Endothelial cell of umbilical vein (primary cell): Measurements from ENCODE around the gene VGLL4. TPM values are rescaled to one million over a fixed set of nuclear protein-coding genes. Genes with fewer than 3 reads are reported as not detected.
A peak's percentile ranks its signal among the peaks of the same experiment; 100 is the strongest.

Experiments
- BruUV-seq: library from RNA; stranded (reverse); fragments of 400-500 nt; replicated peaks from 2 replicates; lab custom pipeline; 2021; lab: Mats Ljungman, UMichigan
- CTCF ChIA-PET: fragments of 300-600, 350-600 bp; sonication (Branson Sonifier 250); formaldehyde crosslinking; loops from one replicate; lab custom pipeline; 2021; ENCODE audit warnings: antibody characterized with exemption, inconsistent platforms; lab: Charles Lee
- POLR2A ChIA-PET: fragments of 300-600, 350-600 bp; sonication (Branson Sonifier 250); formaldehyde crosslinking; loops from one replicate; lab custom pipeline; 2021; ENCODE audit warnings: antibody characterized with exemption, inconsistent platforms; lab: Charles Lee
- DNase-seq: peaks from one replicate; pipeline ENCODE4 v3.0.0-alpha.2; 2011; ENCODE audit warnings: low read depth, low spot score
- FAIRE-seq: peaks from 2 replicates; lab custom pipeline; 2011; peaks lifted over from hg19 to GRCh38; lab: Jason Lieb, UNC
- H2AFZ ChIP-seq: 2 replicates; pipeline ENCODE4 v1.6.0; 2012; ENCODE audit warnings: low read depth, low read length, control low read depth, inconsistent platforms
- H3K27ac ChIP-seq: 2 replicates; pipeline ENCODE4 v1.5.1; 2011; ENCODE audit warnings: low read depth, mild to moderate bottlenecking, control low read depth, low read length, moderate library complexity; ENCODE audit not compliant: insufficient read depth
- H3K27me3 ChIP-seq, 2 experiments: 2 replicates each; pipeline versions ENCODE4 v1.6.0 to v1.6.1; 2011; ENCODE audit warnings: low read length in 2 of 2, mixed read lengths in 1 of 2; ENCODE audit not compliant: control insufficient read depth in 2 of 2, insufficient read depth in 2 of 2
- H3K36me3 ChIP-seq, 2 experiments: 2 replicates in 1 of 2; 3 replicates in 1 of 2; pipeline ENCODE4 v1.5.1; 2011; ENCODE audit warnings: low read length in 2 of 2, mild to moderate bottlenecking in 1 of 2, moderate library complexity in 1 of 2; ENCODE audit not compliant: control insufficient read depth in 2 of 2, insufficient read depth in 2 of 2; ENCODE audit errors: extremely low read depth in 1 of 2
- H3K4me1 ChIP-seq: 3 replicates; pipeline ENCODE4 v1.5.1; 2011; ENCODE audit warnings: mild to moderate bottlenecking, low read length; ENCODE audit not compliant: control insufficient read depth, insufficient read depth; ENCODE audit errors: extremely low read depth
- H3K4me2 ChIP-seq: 2 replicates; pipeline ENCODE4 v1.6.1; 2011; ENCODE audit warnings: low read length, control low read depth, mixed read lengths; ENCODE audit not compliant: insufficient read depth
- H3K4me3 ChIP-seq, 3 experiments: fragments of 200-600 bp in 1 of 3; sonication (generic), shearing (Covaris generic) in 1 of 3; replicated peaks in 1 of 3; 2 replicates each; pipeline ENCODE4 v1.5.1; 2011 to 2016; ENCODE audit warnings: control low read depth in 3 of 3, low read length in 3 of 3, mild to moderate bottlenecking in 2 of 3, inconsistent platforms in 1 of 3, low read depth in 1 of 3, moderate library complexity in 1 of 3; ENCODE audit not compliant: insufficient read depth in 1 of 3
- H3K79me2 ChIP-seq: 2 replicates; pipeline ENCODE4 v1.6.0; 2012; ENCODE audit warnings: low read length, inconsistent platforms; ENCODE audit not compliant: control insufficient read depth, insufficient read depth
- H3K9ac ChIP-seq: replicated peaks from 2 replicates; pipeline ENCODE3; 2011; ENCODE audit warnings: low read length, control low read depth; ENCODE audit not compliant: insufficient read depth; ENCODE audit errors: extremely low read depth
- H3K9me1 ChIP-seq: replicated peaks from 3 replicates; pipeline ENCODE4 v1.6.0; 2011; ENCODE audit warnings: mild to moderate bottlenecking, low read length; ENCODE audit not compliant: control insufficient read depth, insufficient read depth; ENCODE audit errors: extremely low read depth
- H3K9me3 ChIP-seq: replicated peaks from 2 replicates; pipeline ENCODE4 v1.5.1; 2012; ENCODE audit warnings: low read length, inconsistent platforms; ENCODE audit not compliant: control insufficient read depth, insufficient read depth
- H4K20me1 ChIP-seq: replicated peaks from 2 replicates; pipeline ENCODE3; 2011; ENCODE audit warnings: mild to moderate bottlenecking, low read length; ENCODE audit not compliant: control insufficient read depth, insufficient read depth; ENCODE audit errors: extremely low read depth
- EZH2 ChIP-seq: IDR thresholded peaks from 2 replicates; pipeline ENCODE4 v1.6.1; 2012; ENCODE audit warnings: borderline replicate concordance, low read depth, mild to moderate bottlenecking, moderate library complexity, low read length, inconsistent platforms; ENCODE audit not compliant: severe bottlenecking
- FOS ChIP-seq: IDR thresholded peaks from 2 replicates; pipeline ENCODE4 v1.6.1; 2011; ENCODE audit warnings: mild to moderate bottlenecking, low read length, moderate library complexity, borderline replicate concordance; ENCODE audit not compliant: insufficient read depth
- GATA2 ChIP-seq: IDR thresholded peaks from 2 replicates; pipeline ENCODE4 v1.7.0; 2011; ENCODE audit warnings: low read depth, mild to moderate bottlenecking, moderate library complexity, mixed read lengths, low read length; ENCODE audit not compliant: insufficient read length, insufficient read depth
- JUN ChIP-seq: IDR thresholded peaks from 2 replicates; pipeline ENCODE4 v1.6.1; 2011; ENCODE audit warnings: borderline replicate concordance, low read depth; ENCODE audit not compliant: insufficient read length, insufficient read depth
- MYC ChIP-seq: IDR thresholded peaks from one replicate; pipeline ENCODE4 v1.6.1; 2011; ENCODE audit warnings: mild to moderate bottlenecking, low read depth, low read length
- POLR2A ChIP-seq: IDR thresholded peaks from 2 replicates; pipeline ENCODE4 v1.6.1; 2012; ENCODE audit warnings: low read depth, mild to moderate bottlenecking, control low read depth, low read length
- POLR2AphosphoS5 ChIP-seq: IDR thresholded peaks from 2 replicates; pipeline ENCODE4 v1.6.1; 2012; ENCODE audit warnings: low read depth, mild to moderate bottlenecking, control low read depth, low read length, moderate library complexity; ENCODE audit not compliant: insufficient read depth
- dilution Hi-C: fragments of 300-500 bp; cut with MboI; formaldehyde crosslinking; loops from one replicate; pipeline ENCODE4 v1.15.0; 2019; ENCODE audit warnings: low sequenced_read_pairs; ENCODE audit not compliant: extremely low pct_ligation_motif_present
- intact Hi-C: fragments of 100-400 bp; cut with micrococcal nuclease; formaldehyde crosslinking; loops from one replicate; pipeline ENCODE4 v1.10.0; 2022
- polyA plus RNA-seq, 4 experiments: library from polyadenylated mRNA; depleted of rRNA in 3 of 4; stranded (reverse) in 3 of 4; unstranded in 1 of 4; fragments of >200 nt; gene quantifications; 2 replicates each; pipeline versions ENCODE4 v1.2.1 to v1.2.3, GENCODE V29; 2011 to 2012; ENCODE audit warnings: missing spikeins in 1 of 4
- total RNA-seq: library from RNA; stranded (reverse); gene quantifications from 2 replicates; pipeline ENCODE4 v1.2.3, GENCODE V29; 2021
- TF ChIP-seq, protein P1 (sequence below): IDR thresholded peaks from 2 replicates; pipeline ENCODE4 v1.6.1; 2011; ENCODE audit not compliant: insufficient read depth, insufficient read length
- TF ChIP-seq, protein P2 (sequence below), 2 donors: IDR thresholded peaks; 1 replicate in 1 of 2; 2 replicates in 1 of 2; pipeline ENCODE4 v1.5.1; 2011; ENCODE audit warnings: low read length in 2 of 2, mild to moderate bottlenecking in 2 of 2, moderate library complexity in 2 of 2, control low read depth in 1 of 2, inconsistent platforms in 1 of 2, low read depth in 1 of 2; ENCODE audit not compliant: insufficient read depth in 1 of 2; ENCODE audit errors: extremely low read depth in 1 of 2

VGLL4 gene
- total and polyA plus RNA-seq, 2 donors (not counting 3 experiments of a cell fraction or from before 2014, with no cell fraction given), result 67.0 to 78.9 TPM

DNA sequence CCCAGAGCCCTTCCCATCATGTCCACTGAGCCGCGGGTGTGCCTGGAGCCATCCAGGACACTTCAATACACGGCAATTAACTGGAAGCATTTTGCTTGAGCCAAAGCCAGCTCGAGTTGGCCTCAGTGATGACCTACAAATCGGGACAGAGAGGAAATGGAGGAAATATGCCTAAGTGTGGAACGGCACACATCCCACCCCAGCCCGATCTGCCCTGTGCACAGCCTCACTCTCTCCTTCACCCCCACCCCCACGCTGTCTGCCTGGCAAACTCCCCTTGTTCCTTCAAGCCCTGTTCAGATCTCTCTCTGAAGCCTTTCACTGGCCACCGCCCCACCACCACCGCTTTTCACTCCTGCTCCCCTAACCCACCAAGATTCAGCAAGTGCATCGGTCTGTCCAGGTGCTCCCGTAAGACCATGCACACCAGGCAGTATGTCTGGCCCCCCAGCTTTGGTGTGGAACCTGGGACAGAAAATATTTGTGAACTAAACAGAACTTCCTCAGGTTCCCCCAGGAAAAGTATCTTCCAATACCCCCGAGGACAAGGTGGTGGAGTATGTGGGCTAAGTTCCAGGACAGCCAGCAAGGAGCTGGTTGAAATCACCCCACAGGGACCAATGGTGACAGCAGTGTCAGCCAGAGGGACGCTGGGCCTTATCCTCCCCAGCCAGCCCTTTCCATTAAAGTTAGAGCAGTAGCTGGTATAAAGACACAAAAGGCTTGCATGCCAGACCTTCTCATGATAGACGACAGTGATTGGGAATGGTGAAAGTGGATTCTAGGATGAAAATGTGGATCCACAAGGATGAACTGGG is 83.7 kb downstream of the VGLL4 start:
- peak; percentile 42 for DNase-seq
- peaks cover 79% of the 10 kb centered on the region for H3K79me2 ChIP-seq
- POLR2A ChIA-PET, result no interaction called here

More for the DNA sequence above, 83.7 kb downstream of the VGLL4 start:
- FAIRE-seq, result peak; percentile 87
- Histone ChIP-seq H3K4me3 (no peak overlapping the region), H3K36me3 (peaks cover 8 to 30% of the 10 kb centered on the region in 2 experiments), H2AFZ (no peak overlapping the region), H3K9ac (no peak overlapping the region), H3K9me3 (no peaks in the 10 kb centered on the region), H3K4me1 (peaks cover 48% of the 10 kb centered on the region), H3K4me2 (no peak overlapping the region), H3K27me3 (no peaks in the 10 kb centered on the region), H4K20me1 (peaks cover 4% of the 10 kb centered on the region), H3K27ac (peak overlapping the region; percentile 46), H3K9me1 (no peaks in the 10 kb centered on the region)
- CTCF ChIA-PET, result interaction anchor here (1.3 to 2.3 kb wide), 2 partner anchors 84 to 180 kb away, joined by 4 to 9 read pairs; partner anchors contain the start of gene VGLL4
- dilution Hi-C loops (no loop called here), intact Hi-C loops (loop anchor here (2.0 to 10.0 kb wide), 6 partner anchors 41 to 355 kb away; no protein-coding TSS in a partner anchor)
- BruUV-seq, result no TSS peak
- no peak for TF ChIP-seq GATA2
- no peak for TF ChIP-seq FOS
- TF ChIP-seq JUN, result no peak
- TF ChIP-seq MYC, result no peak
- TF ChIP-seq POLR2AphosphoS5, result no peak
- no peak for TF ChIP-seq EZH2
- TF ChIP-seq, protein P1, sequence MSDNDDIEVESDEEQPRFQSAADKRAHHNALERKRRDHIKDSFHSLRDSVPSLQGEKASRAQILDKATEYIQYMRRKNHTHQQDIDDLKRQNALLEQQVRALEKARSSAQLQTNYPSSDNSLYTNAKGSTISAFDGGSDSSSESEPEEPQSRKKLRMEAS, result no peak
- TF ChIP-seq, protein P2, sequence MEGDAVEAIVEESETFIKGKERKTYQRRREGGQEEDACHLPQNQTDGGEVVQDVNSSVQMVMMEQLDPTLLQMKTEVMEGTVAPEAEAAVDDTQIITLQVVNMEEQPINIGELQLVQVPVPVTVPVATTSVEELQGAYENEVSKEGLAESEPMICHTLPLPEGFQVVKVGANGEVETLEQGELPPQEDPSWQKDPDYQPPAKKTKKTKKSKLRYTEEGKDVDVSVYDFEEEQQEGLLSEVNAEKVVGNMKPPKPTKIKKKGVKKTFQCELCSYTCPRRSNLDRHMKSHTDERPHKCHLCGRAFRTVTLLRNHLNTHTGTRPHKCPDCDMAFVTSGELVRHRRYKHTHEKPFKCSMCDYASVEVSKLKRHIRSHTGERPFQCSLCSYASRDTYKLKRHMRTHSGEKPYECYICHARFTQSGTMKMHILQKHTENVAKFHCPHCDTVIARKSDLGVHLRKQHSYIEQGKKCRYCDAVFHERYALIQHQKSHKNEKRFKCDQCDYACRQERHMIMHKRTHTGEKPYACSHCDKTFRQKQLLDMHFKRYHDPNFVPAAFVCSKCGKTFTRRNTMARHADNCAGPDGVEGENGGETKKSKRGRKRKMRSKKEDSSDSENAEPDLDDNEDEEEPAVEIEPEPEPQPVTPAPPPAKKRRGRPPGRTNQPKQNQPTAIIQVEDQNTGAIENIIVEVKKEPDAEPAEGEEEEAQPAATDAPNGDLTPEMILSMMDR (IDR thresholded peaks at IDR 0.05; ENCODE audit: extremely low read depth in 1 of 2, insufficient read depth in 1 of 2, low read depth in 1 of 2, low read length in 2 of 2), result no peak
- TF ChIP-seq POLR2A, result no peak
